Amniotic stem cell (primary cell): Measurements from ENCODE around the gene PIK3C3.

Experiments used
- DNase-seq: peaks from one replicate; lab custom pipeline; 2025; lab: John Stamatoyannopoulos, UW

Gene PIK3C3

DNA sequence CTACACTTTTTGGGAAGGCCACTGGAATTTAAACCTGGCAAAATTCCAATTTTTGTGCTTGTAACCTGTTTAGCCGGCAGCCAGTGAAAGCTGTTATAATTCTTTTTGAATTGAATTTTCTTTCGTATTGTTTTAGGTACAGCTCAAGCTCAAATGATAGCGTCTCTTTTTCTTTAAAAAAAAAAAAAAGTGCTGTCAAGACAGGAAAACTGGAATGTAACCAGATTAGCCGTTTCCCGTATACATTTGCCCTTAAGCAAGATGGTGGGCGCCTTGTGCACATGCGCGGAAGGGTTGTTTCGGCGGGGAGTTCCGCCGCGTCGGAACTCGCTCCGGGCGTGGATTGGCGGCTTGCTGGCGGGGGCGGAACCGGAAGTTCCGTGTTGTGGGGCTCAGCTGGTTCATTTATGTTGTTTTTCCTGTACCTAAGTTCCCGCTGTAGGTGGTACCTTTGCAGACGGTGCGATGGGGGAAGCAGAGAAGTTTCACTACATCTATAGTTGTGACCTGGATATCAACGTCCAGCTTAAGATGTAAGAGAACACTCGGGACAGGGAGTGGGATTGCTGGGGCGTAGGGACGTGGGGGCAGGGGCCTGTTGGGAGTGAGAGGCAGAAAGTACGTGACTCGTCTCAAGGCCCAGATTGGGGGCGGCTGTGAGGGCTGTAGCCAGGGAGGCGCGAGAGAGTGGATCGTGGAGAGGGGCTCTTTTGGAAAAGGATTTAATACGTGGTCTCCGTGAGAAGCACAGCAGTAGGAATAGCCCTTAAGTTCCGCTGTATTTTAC lies at the start of gene PIK3C3:
PIK3C3 (plus strand) TSS at position 408 of the 787 bp plus-strand sequence; CDS start at position 466, 58 bp downstream.
- DNase-seq: peak; percentile 88

DNA sequence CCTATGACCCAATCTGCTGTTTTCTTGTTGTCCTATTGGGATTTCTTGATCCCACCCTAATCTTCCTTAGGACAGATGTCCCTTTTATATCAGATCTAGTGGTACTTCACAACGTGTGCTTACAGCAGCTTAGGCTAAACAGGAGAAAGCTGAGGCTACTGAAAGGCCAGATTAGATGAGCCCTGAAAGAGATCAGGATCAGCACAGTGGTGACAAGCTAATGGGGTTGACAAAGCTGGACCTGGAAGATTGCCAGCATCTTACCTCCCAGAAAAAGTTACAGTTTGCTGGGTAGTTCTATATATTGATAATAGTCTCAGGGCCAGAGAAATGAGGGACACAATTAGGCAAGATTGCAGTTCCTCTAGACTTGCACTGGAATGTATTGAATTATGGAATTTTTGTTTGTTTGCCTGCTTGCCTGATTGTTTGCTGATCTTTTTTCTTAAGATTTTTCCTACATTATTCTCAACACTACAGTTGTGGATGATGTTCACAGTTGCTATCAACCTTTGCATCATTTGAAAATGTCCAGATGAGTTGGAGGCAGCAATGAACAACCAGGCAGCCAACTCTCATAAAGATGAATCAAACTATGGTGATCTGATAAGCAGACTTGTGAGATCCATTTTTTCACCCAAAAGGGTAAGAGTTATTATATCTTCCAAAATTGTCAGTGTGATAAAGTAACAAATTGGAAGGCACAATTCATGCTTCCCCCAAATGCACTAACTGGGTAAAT lies 49.1 kb upstream of the PIK3C3 start:
- DNase-seq: no peak

DNA sequence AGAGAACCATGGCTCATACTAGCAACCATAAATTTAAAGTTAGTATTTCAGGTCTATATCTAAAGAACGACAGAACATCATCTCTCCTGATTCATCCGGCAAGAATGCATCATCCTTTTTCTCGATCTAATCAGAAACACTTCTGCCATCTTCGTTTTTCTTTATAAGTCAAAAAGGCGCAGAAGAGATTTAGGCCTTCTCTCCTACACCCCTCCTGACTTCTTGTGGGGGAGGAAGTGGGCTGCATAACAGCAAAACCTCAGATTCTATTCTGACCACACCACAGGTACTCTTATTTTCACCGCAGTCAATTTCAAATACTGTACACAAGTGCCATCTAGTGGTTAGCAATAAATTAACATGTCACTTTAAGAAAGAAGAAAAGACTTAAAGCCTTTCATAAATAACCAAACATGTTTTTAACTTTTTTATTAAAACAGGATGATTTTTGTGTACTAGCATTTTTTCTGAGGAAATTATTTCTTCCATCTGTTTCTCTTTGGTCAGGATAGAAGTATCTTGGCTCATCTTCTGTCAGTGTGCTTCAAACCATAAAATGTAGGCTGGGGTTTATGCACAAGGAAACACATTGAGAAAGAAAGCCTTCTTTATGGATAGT lies 48.4 kb upstream of the PIK3C3 start:
- peak; percentile 31 for DNase-seq

DNA sequence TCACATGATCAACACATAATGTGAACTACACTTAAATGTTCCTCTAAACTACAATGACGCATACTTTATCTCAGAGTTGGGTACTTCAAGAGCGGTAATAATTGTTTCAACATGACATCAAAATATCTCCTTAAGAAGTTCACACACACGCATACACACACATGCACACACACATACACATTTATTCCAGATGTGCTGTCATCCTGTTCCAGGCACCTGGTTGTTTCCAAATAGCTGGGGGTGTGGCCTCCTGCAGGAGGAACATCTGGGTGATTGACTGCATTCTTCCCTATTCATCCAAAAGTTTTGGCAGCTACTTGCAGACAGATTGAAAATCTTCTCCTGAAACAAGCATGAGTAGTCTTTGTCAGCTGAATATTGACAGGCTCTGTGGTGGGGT lies 37.9 kb upstream of the PIK3C3 start:
- DNase-seq: no peak

DNA sequence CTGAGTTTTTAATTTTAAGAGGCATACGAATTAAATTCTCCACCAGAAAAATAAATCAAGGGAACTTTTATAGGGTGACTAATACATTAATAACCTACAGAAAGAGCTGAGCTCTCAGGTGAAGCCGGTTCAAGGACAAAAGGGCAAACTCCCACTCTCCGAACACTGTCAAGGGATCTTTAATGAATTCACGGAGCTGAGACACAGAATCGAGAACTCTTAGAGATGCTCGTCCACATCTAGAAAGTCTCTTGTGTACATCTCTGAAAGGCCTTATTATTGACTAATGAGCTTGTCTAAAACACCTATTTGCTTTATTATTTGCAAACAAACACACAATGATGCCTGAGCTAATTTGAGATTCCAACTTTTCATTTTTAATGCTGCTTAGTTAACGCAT lies 33.3 kb upstream of the PIK3C3 start:
- no peak for DNase-seq

DNA sequence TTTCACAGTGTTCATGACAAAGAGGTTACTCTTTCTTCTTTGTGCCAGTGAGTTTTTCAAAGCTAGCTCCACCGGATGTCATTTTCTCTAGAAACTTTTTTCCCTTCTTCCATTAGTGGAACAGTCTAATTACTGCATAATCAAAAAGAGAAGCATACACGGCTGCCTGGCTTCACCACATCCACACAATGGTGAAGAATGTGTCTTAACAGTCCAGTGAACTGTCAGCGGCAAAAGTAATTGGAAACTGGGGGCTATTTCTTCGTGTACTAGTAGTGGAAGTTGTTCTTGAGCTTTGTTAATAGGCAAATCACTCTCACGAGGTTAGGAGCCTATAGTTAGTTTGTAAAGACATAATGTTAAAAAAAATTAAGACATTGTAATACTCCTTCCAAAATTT lies 32.9 kb upstream of the PIK3C3 start:
- no peak for DNase-seq

GRCh38 chr18:41922841-41923240 lies 32.2 kb upstream of the PIK3C3 start:
- no peak for DNase-seq

- DNase-seq: no peak
These were observed 31.6 kb upstream of the PIK3C3 start for GRCh38 chr18:41923446-41923845.

DNA sequence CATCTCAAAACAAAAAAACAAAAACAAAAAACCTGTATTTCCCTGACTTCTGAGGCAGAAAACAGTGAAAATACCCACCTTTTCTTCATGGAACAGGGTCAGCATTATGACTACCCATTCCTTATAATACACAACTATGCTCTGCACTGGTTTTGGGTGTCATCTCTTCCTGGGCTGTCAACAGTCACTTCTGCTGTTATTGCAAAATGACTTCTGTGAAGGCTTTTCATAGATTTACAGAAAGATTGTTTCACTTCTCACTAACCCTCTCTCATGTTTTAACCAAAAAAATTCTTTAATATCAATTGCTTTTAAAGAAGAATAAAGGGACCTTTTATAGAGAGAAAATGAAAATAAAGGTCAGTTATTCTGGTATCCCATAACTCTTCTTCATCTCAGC lies 26.5 kb upstream of the PIK3C3 start:
- DNase-seq: no peak

DNA sequence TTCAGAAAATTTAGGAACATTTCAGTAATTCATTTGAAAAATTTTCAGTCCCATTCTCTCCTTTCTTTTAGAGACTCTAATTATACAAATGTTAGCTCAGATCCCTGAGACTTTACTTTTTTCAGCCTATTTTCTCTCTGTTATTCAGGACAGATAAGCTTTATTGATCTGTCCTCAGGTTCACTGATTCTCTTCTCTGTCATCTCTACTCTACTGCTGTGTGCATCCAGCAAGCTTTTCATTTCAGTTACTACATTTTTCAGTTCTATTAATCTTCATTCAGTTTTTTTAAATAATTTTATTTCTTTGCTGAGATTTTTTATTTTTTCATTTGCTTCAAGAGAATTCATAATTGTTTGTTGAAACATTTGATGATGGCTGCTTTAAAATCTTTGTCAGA lies 22.1 kb upstream of the PIK3C3 start:
- no peak for DNase-seq

- no peak for DNase-seq
These were observed 21.3 kb upstream of the PIK3C3 start for GRCh38 chr18:41933778-41934177.

GRCh38 chr18:41936471-41937134 lies 18.4 kb upstream of the PIK3C3 start:
- DNase-seq: no peak

GRCh38 chr18:41938445-41938844 lies 16.6 kb upstream of the PIK3C3 start:
- DNase-seq: peak; percentile 47

GRCh38 chr18:41939326-41939725 lies 15.7 kb upstream of the PIK3C3 start:
- DNase-seq: no peak

DNA sequence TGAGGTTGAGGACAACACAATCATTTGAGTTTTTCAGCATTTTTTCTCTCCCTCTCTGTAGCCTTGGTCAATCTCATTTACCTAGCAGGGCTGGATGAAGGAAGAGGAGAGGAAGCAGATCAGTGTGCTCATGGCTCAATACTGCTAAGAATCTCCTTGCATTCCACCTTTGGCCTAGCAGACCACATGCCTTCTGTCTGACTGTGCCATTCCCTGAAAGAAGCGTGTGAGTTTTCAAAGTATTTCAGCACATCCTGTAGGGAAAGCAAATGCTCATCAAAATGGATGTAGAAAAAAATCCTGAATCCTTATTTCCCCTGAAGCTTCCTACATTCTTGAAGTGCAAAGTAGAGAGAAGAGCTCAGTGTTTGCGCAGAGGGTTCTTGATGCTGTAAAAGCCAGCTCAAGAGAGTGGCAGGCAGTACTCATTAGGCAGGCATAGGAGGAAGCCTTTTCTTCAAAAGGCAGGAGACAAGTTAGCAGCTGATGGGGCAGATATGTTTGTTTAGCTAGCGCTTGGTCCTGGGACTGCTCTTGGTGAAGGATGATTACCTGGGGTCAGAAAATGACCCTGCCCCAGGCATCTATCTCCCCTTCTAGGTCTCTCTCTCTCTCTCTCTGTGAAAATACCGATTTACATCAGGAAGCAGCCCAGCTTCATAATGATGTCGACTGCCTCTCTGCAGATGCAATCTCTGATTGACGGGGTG lies 14.4 kb upstream of the PIK3C3 start:
- DNase-seq: peak; percentile 69

DNA sequence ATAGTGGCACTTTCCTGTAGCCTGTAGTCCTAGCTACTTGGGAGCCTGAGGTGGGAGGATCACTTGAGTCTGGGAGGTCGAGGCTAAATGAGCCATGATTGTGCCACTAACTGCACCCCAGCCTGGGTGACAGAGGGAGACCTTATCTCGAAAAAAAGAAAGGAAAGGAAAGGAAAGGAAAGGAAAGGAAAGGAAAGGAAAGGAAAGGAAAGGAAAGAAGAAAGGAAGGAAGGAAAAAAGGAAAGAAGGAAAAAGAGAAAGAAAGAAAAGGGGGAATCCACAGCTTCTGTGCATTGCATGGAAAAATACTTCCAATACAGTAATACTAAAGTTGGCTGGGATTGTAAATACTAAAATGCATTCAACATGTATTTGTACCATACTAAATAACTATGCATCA lies 12.8 kb upstream of the PIK3C3 start:
- DNase-seq: no peak

GRCh38 chr18:41948544-41949110 lies 6.4 kb upstream of the PIK3C3 start:
- DNase-seq: no peak

DNA sequence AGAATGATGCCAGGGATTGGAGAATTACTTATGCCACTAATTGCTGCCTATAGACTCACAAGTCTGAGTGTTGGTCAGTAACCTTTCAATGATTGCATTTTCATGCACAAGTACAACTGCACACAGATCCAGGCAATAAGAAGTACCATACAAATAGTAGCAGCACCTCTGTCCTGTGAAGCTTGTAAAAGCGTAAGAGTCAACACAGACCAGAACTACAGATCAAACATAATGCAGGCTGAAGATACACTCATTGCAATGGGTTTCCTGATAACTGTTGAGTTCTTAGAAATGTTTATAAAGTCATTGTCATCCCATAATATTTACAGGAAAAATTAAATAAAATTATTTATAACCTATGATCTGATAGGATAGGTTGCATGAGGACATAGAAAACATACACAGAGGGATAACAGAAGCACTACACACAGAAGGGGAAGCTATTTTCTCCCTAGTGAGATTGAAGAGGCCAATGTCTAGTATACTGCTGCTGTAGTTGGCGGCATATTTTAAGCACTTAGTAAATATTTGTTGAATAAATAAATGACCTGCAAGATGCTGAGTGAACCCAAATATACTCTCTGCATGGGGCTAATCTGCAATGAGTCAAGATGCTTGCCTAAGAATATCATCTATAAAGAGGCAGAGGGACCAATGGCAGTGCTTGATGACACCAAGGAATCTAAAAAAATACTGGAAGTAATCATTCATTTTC lies 5.7 kb upstream of the PIK3C3 start:
- no peak for DNase-seq

DNA sequence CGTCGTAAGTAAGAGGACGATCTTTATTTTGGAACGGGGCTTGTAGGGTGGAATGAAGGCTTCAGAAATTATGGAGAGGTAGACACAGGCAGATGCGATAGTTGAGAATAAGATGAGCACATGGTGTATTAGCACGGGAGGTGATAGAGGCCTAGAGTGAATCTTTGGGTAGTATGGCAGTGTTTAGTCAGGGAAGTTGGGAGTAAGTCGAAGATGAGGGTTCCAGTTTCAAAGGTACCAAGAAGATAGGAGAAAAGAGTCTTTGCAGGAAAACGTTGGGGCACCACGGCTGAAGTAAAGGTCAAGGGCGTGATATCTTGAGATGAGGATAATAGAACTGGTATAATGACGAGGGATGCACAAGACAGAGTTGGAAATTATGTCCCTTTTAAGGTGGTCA lies 654 bp downstream of the PIK3C3 start:
- DNase-seq: no peak

DNA sequence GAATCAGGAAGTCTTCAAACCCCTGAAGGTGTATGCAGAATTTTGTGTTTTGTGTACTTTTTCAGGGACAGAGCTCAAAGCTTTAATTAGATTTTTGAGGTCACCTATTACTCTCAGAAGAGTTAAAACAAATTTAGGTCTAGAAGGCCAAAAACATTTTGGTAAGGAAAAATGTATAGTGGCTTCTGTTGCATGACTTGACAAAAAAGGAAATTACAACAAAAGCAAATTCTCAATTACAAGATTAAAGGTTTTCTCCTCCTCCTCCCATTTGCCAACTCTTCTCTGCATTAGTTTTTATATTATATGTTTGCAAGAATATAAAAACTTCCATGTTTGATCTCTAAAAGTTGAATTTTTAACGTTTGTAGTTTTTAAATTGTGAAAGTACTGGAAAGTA lies 4.0 kb downstream of the PIK3C3 start:
- no peak for DNase-seq
